Fibroblast of skin of back (primary cell): ENCODE results near the gene MAPK8. TPM values are rescaled to one million over a fixed set of nuclear protein-coding genes. Genes with fewer than 3 reads are reported as not detected.
"Not testable (repeated sequence)": the region's sequence is repeated elsewhere in the genome, so short reads cannot be mapped to it uniquely, and the experiment has no call there.

Source experiments
- DNase-seq: peaks from one replicate; pipeline ENCODE4 v3.0.0-alpha.2; 2013
- polyA plus RNA-seq, 2 experiments: library from polyadenylated mRNA; unstranded; fragments of 120-200 nt; gene quantifications; one replicate each; pipeline ENCODE4 v1.2.1, GENCODE V29; 2013; ENCODE audit not compliant: insufficient read length in 2 of 2

The MAPK8 gene
- polyA plus RNA-seq (2013, experiment 1 of 2; ENCODE audit: insufficient read length) = 47.7 TPM
- polyA plus RNA-seq (2013, experiment 2 of 2; ENCODE audit: insufficient read length) = 51.5 TPM

DNA sequence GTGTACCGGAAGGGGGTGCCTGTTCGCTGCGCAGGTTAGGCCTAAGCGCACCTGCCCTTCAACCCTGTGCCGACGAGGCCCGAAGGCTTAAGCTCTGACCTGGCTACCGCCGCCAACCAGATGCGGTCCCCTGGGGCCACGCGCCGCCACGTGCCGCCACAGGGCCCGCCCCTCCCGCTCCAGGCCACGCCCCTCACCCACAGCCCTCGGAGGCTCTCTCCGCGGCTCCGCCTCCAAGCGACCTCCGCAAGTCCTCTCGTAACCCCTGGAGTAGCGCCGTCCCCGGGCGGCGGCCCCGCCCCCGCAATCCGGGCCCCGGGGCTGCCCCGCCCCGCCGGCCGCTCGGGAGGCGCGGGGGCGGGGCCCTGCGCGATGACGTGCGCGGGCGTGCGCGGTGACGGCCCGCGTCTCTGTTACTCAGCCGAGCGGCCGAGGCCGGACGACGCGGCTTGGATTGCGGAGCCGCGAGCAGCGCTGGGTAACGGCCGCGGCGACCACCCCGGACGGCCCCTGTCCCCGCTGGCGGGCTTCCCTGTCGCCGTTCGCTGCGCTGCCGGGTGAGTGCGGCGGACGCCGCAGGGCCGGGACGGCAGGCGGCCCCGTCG lies at the start of gene MAPK8:
TSS of gene MAPK8 (plus strand) at position 413 of the 605 bp plus-strand sequence. CDS start 94,984 bp downstream, outside the sequence.
- DNase-seq = peak; percentile 88

DNA sequence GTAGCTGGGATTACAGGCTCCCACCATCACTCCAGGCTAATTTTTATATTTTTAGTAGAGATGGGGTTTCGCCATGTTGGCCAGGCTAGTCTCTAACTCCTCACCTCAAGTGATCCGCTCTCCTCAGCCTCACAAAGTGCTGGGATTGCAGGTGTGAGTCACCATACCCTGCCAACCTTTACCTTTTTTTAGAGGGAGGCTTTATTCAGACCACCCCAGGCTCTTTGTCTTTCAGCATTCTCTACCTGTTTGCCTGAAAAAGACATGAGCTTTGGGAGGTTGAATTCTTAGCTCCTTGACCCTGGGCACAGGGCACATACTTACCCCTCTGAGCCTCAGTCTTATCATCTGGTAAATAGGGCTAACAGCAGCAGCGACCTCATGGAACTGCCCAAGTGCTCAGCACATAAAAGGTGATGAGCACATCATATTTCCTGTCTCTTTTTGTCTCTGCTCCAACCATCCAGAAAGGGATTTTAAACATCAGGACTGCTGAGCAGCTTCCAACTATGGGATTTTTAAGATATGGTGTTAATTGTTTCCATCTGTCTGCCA lies 49.0 kb upstream of the MAPK8 start:
- DNase-seq = no peak

- DNase-seq = no peak
These were observed 48.4 kb upstream of the MAPK8 start for GRCh38 chr10:48258105-48258504.

- DNase-seq = no peak
These were observed 39.9 kb upstream of the MAPK8 start for GRCh38 chr10:48266528-48266927.

DNA sequence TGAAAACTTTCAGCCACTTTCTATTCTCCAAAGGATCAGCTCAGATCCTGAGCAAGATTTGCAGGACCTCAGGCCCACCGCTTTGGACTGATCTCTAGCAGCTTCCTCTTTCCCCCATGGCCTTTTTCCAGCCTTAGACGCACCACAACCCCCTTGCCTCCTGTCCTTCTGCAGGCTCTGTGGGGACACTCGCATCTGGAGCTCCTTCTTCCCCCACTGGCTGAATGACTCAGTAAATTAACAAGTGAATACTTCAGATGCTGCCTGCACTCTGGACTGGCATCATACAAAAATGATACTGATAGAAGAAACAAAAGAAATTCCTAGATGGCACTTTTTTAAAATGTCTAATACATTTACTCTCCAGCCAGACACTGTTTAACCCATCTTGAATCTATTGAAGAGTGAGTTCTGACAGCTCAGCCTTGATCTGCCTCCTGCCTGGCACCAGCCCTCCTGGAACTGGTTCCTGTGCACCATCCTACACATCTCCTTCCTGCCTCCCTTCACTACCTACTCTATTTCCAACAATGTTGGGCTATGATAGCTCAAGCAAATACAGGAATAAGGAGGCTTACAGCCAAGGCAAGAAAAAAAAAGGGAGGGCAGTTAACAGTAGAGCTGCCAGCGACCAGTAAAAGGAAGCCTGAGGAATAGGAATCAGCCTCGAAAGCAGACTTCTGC lies 35.3 kb upstream of the MAPK8 start:
- DNase-seq = no peak

GRCh38 chr10:48272682-48273081 lies 33.8 kb upstream of the MAPK8 start:
- DNase-seq = no peak

DNA sequence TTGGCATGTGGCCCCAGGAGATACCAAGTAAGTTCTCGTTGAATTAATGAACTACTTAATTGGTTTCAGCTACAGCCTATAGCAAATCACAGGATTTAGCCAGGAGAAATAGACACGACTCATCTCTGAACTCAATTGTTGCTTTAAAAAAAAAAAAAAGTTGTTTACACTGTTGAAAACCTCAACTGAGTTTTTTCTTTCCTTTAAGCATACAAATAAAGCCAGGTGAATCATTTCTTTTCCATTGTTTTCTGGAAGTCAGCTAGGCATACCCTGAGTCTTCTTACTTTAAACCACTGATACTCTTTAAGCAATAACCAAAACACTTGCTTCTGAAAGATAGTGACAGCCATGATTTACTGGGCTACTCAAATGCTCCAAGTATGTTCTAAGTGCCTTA lies 32.7 kb upstream of the MAPK8 start:
- no peak for DNase-seq

GRCh38 chr10:48274636-48275035 lies 31.8 kb upstream of the MAPK8 start, which contains the start of gene FRMPD2:
Gene FRMPD2 (minus strand): TSS chr10:48274696. CDS start chr10:48274567, 129 bp downstream.
- DNase-seq = no peak

- DNase-seq = no peak
These were observed 29.4 kb upstream of the MAPK8 start for GRCh38 chr10:48277093-48277492.

- no peak for DNase-seq
These were observed 27.3 kb upstream of the MAPK8 start for GRCh38 chr10:48279081-48279751.

DNA sequence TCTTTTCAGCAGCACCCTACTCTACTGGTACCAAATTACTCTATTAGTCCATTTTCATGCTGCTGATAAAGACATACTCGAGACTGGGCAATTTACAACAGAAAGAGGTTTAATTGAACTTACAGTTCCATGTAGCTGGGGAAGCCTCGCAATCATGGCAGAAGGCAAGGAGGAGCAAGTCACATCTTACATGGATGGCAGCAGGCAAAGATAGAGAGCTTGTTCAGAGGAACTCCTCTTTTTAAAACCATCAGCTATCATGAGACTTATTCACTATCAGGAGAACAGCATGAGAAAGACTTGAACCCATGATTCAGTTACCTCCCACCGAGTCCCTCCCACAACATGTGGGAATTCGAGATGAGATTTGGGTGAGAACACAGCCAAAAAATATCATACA lies 24.8 kb upstream of the MAPK8 start:
- not testable (repeated sequence) for DNase-seq

DNA sequence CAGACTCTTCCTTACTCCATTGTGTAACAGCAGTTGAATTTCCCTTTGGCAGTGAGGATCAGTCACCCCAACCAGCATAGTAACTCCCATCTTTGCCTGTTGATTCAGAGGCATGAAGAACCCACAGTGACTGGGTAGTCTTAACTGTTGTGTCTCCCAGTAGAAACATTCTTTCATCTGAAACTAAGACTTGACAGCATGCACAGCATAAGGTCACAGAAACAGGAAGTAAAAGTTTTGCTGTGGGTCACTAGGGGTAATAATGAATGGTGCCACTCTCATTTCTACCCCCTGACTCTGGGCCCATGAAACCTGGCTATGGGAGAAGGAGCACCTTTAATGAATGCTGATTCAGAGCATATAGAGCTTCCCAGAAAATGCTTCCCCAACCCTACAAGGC lies 23.6 kb upstream of the MAPK8 start:
- no peak for DNase-seq

GRCh38 chr10:48284002-48284546 lies 22.4 kb upstream of the MAPK8 start:
- no peak for DNase-seq

GRCh38 chr10:48284811-48285210 lies 21.7 kb upstream of the MAPK8 start:
- DNase-seq = no peak

- DNase-seq = no peak
These were observed 20.8 kb upstream of the MAPK8 start for GRCh38 chr10:48285710-48286109.

- no peak for DNase-seq
These were observed 20.1 kb upstream of the MAPK8 start for GRCh38 chr10:48286356-48286755.

DNA sequence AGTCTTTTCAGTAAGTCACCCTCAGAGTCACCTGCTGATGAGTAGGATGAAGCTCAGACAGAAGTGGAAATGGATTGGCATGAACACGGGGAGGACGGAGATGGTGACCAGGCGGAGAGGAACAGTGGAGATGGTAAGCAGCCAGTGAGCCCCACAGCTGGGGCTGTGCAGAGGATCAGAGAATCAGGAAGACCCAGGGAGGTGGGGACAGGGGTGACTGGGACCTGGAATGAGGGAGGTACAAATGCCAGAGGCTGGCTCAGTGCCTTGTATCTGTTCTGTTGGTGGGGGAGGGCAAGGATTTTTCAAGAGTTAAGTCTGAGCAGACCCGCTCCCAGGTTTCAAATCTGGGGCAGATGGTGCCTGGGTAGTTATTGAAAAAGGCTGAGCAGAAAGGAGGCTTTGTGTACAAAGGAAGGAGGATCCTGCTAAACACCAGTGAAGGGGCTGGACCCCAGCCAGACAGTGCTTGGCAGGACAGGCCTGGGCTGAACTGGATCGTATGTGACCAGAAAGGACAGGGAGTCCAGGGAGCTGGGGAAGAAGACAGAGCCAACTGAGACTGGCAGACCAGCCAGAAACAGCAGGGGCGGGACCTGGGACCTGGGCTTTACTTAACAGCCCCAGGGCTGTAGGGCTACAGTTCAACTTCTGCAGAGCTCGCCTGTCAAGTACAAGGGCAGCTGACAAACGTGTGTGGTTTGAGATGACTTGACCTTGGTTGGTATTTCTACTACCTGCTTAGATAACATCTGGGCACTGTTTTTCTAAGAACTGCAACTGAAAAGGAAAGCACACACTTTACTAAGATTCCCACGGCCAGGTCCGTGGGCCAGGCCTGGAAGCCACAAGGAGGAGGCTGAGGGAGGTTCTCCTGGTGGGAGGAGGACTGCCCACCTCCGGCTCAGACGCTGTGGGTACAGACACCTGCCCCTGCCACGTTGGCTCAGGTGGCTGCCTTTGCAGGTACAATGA lies 18.8 kb upstream of the MAPK8 start:
- DNase-seq = no peak

GRCh38 chr10:48288661-48289060 lies 17.8 kb upstream of the MAPK8 start:
- DNase-seq = no peak

GRCh38 chr10:48289501-48290238 lies 16.8 kb upstream of the MAPK8 start:
- peak; percentile 52 for DNase-seq

- DNase-seq = no peak
These were observed 16.2 kb upstream of the MAPK8 start for GRCh38 chr10:48290286-48290685.

GRCh38 chr10:48291190-48291589 lies 15.3 kb upstream of the MAPK8 start:
- no peak for DNase-seq
